ENCODE results near the gene BNIP3. TPM values are rescaled to one million over a fixed set of nuclear protein-coding genes. Genes with fewer than 3 reads are reported as not detected.

Gene BNIP3
- polyA plus RNA-seq, 3 donors = 3.2 to 7.2 (median 4.6) TPM

GRCh38 chr10:131960631-131961046, 21.1 kb downstream of the BNIP3 start:
- peaks cover 6% of the 10 kb centered on the region for H4K20me1 ChIP-seq (ENCODE audit: insufficient read depth, low read length)
- intact Hi-C loops (cut with micrococcal nuclease) = no loop called here
- no peak overlapping the region for H3K4me3 ChIP-seq (replicated peaks in 1 of 3; ENCODE audit: low read depth in 2 of 3, low read length in 3 of 3)
- no peaks in the 10 kb centered on the region for H3K4me1 ChIP-seq (ENCODE audit: control insufficient read depth in 1 of 2, insufficient read depth in 2 of 2, low read length in 2 of 2)
- Mint-ChIP-seq H3K9me3 (peaks cover 0 to 3% (median 0%) of the 10 kb centered on the region in 7 donors), H3K4me1 (no peaks in the 10 kb centered on the region), H3K27ac (no peak overlapping the region), H3K36me3 (peaks cover 45 to 67% of the 10 kb centered on the region in 2 donors), H3K27me3 (ENCODE audit: low read depth in 3 of 3) (peaks cover 0 to 4% (median 2%) of the 10 kb centered on the region in 3 donors), H3K4me3 (no peak overlapping the region)
- no peak overlapping the region for H2AFZ ChIP-seq (ENCODE audit: insufficient read depth, low read depth, low read length, poor library complexity, severe bottlenecking)
- H3K36me3 ChIP-seq (replicated peaks in 1 of 2; ENCODE audit: control insufficient read depth in 1 of 2, insufficient read depth in 2 of 2, low read length in 2 of 2) = peaks cover 32 to 47% of the 10 kb centered on the region in 2 donors
- no peaks in the 10 kb centered on the region for H3K27me3 ChIP-seq (ENCODE audit: control insufficient read depth in 2 of 2, insufficient read depth in 2 of 2, low read length in 2 of 2)
- H3K9me3 ChIP-seq (replicated peaks in 1 of 2; ENCODE audit: control insufficient read depth in 1 of 2, insufficient read depth in 1 of 2, low read length in 2 of 2) = no peaks in the 10 kb centered on the region
- WGBS (ENCODE audit: insufficient coverage) = 94% methylated on average over 16 of the region's 18 CpGs
- H3K79me2 ChIP-seq (ENCODE audit: insufficient read depth, low read length) = no peaks in the 10 kb centered on the region
- TF ChIP-seq, protein P1, sequence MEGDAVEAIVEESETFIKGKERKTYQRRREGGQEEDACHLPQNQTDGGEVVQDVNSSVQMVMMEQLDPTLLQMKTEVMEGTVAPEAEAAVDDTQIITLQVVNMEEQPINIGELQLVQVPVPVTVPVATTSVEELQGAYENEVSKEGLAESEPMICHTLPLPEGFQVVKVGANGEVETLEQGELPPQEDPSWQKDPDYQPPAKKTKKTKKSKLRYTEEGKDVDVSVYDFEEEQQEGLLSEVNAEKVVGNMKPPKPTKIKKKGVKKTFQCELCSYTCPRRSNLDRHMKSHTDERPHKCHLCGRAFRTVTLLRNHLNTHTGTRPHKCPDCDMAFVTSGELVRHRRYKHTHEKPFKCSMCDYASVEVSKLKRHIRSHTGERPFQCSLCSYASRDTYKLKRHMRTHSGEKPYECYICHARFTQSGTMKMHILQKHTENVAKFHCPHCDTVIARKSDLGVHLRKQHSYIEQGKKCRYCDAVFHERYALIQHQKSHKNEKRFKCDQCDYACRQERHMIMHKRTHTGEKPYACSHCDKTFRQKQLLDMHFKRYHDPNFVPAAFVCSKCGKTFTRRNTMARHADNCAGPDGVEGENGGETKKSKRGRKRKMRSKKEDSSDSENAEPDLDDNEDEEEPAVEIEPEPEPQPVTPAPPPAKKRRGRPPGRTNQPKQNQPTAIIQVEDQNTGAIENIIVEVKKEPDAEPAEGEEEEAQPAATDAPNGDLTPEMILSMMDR (IDR thresholded peaks at IDR 0.05) = no peak
- no peak overlapping the region for H3K9ac ChIP-seq (ENCODE audit: insufficient read depth, low read length, poor library complexity, severe bottlenecking)
- no peak overlapping the region for H3K4me2 ChIP-seq (replicated peaks; ENCODE audit: extremely low read depth, low read length, poor library complexity, severe bottlenecking)
- no peak overlapping the region for H3K27ac ChIP-seq (ENCODE audit: low read depth in 1 of 2, low read length in 2 of 2)
- DNase-seq = no peak

- Histone ChIP-seq H2AFZ (ENCODE audit: insufficient read depth, low read depth, low read length, poor library complexity, severe bottlenecking) (no peak overlapping the region), H3K4me2 (replicated peaks; ENCODE audit: extremely low read depth, low read length, poor library complexity, severe bottlenecking) (no peak overlapping the region), H3K79me2 (ENCODE audit: insufficient read depth, low read length) (no peaks in the 10 kb centered on the region), H3K9ac (ENCODE audit: insufficient read depth, low read length, poor library complexity, severe bottlenecking) (no peak overlapping the region), H3K36me3 (replicated peaks in 1 of 2; ENCODE audit: control insufficient read depth in 1 of 2, insufficient read depth in 2 of 2, low read length in 2 of 2) (peaks cover 39 to 55% of the 10 kb centered on the region in 2 donors), H3K4me3 (replicated peaks in 1 of 3; ENCODE audit: low read depth in 2 of 3, low read length in 3 of 3) (no peak overlapping the region), H3K9me3 (replicated peaks in 1 of 2; ENCODE audit: control insufficient read depth in 1 of 2, insufficient read depth in 1 of 2, low read length in 2 of 2) (no peaks in the 10 kb centered on the region), H3K27me3 (ENCODE audit: control insufficient read depth in 2 of 2, insufficient read depth in 2 of 2, low read length in 2 of 2) (no peaks in the 10 kb centered on the region), H3K27ac (ENCODE audit: low read depth in 1 of 2, low read length in 2 of 2) (no peak overlapping the region), H4K20me1 (ENCODE audit: insufficient read depth, low read length) (peaks cover 6% of the 10 kb centered on the region), H3K4me1 (ENCODE audit: control insufficient read depth in 1 of 2, insufficient read depth in 2 of 2, low read length in 2 of 2) (no peaks in the 10 kb centered on the region)
- TF ChIP-seq, protein P1 (IDR thresholded peaks at IDR 0.05) = no peak
- intact Hi-C loops (cut with micrococcal nuclease) = no loop called here
- 92% methylated on average over 18 of the region's 19 CpGs for WGBS (ENCODE audit: insufficient coverage)
- Mint-ChIP-seq H3K36me3 (peaks cover 51 to 67% of the 10 kb centered on the region in 2 donors), H3K27ac (no peak overlapping the region), H3K9me3 (peaks cover 0 to 3% (median 0%) of the 10 kb centered on the region in 7 donors), H3K4me1 (no peaks in the 10 kb centered on the region), H3K4me3 (no peak overlapping the region), H3K27me3 (ENCODE audit: low read depth in 3 of 3) (peaks cover 0 to 4% (median 2%) of the 10 kb centered on the region in 3 donors)
- no peak for DNase-seq
Observed at GRCh38 chr10:131959841-131960240, 21.9 kb downstream of the BNIP3 start.

Measured in CD14-positive monocyte (primary cell).